ENCODE data around the gene BCS1L.

The BCS1L gene

DNA sequence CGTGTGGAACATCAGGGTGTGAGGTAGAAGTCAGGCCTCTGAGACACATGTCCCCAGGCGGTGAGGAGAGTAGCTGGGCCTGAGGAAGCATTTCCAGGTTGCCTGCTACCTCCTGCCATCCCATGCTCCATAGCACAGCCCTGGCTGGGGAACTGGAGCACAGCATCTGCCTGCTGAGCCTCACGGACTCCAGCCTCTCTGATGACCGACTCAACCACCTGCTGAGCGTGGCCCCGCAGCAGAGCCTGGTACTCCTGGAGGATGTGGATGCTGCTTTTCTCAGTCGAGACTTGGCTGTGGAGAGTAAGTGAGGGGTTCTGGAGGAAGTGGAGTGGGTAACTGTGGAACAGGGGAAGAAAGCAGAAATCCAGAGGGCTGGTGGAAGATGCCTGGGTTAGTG lies 2.9 kb downstream of the BCS1L start:
- DNase-seq (ENCODE audit: low read depth), result no peak

DNA sequence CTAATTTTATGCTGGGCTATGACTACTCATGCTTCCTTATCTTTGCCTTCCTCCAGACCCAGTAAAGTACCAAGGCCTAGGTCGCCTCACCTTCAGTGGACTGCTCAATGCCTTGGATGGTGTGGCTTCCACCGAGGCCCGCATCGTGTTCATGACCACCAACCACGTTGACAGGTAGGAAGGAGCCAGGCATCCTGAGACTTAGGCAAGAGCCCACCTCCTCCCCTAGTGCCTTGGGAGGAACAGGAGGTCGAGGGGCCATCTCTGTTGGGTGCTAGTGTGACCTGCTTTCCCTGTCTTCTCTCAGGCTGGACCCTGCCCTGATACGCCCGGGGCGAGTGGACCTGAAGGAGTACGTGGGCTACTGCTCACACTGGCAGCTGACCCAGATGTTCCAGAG lies 3.3 kb downstream of the BCS1L start:
- no peak for DNase-seq (ENCODE audit: low read depth)

DNA sequence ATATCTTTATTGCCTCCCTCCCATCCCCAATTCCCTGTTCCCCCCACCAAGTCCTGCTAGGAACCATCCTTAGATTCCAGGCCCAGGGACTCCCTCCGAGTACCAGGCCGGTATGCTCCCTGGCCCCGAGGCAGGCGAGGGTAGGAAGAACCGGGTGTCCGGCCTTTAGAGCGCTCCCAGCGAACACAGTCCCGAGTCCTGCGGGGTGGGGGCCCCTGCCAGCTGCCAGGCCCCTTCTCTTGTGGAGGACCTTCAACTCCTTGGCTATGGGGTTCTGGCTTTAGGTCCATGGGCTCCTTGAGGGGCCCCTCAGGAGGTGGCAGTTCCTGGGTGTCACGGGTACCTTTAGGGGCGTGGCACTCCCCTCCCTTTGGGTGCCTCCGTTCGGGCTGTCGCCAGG lies 4.4 kb downstream of the BCS1L start:
- no peak for DNase-seq (ENCODE audit: low read depth)

DNA sequence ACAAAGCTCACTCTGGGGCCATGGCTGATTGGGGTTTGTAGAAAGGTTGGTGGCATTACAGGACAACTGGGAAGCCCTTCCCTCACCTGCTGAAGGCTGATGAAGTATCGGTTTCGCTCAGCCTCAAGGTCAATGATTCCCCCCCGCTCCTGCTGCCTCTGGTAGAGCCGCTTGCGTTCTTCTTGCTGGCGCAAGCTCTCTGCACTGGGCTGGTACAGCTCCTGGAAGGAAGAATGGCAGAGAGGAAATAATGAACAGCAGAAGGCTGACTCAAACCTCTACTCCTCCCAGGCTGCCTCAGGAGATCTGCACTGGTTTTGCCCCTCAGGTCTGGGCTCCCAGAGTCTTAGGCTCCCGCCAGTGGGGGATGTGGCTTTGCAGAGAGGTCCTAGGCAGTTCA lies 5.2 kb downstream of the BCS1L start:
- DNase-seq (ENCODE audit: low read depth), result no peak

DNA sequence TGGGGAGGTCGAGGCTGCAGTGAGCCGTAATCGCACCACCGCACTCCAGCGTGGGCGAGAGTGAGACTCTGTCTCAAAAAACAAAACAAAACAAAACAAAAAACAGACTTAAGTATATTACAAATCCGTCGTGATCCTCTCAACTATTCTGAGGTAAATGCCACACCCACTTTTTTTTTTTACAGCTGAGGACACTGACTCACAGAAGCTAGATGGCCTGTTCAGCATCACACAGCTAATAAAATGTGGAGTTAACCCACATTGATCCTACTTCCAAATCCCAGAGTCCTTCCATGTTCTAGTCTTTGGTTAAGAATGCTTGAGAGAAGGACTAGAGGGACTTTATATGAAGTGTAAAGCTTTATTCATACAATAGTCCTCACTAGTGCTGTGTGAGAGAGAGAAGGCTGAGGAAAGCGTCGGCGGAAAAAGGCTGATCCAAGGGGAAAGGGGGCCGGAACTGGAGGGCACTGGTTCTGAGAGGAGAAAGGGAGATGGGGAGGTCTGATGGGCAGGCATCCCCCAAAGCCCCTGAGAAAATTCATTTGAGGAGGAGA lies 11.7 kb downstream of the BCS1L start:
- peak; percentile 40 for DNase-seq (ENCODE audit: low read depth)

DNA sequence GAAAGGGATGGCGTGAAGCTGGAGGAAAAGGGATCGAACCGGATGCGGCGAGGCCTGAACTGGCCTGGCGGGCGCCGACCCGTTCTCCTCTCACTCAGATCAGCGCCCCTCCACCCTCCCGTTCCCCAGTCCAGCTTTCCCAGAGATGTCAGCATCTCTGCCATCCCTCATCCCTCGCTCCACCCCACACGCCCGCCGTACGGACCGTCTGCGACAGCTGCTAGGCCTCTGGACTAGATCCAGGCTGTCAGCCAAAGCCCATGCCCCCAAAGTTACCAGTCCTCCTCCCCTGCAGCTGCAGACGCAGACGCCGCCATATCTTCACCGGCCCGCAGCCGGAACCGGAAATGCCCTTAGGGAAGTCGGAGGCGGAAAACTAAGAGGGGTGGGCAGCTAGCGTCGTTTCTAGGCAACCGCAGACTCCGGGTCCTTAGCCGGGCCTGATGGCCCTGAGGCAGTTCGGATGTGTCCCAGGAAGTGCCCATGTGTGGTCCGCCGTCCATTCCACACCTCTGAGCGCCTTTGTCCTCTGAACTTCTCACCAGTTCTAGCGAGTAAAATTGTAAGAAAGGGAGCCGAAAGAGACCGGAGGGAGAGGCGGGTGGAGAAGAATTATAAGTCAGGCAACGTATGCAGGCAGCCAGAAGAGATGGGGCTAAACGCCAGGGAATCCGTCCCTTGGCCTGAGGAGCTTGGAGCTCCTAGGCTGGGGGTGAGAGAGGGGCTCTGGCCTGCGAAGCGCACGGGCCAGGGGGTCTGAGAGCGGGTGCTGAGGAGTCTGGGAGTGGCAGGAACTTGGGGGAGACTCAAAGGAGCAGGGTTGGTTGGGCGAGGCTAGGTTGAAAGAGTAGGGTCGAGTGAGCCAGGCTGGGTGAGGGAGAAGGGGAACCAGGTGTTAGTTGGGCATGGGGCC lies 12.4 kb downstream of the BCS1L start, which contains the start of the genes RNF25 and STK36:
Gene RNF25, minus strand, starts transcription at position 349 of the 913 bp plus-strand sequence. Its CDS starts 32 bp downstream, at position 317.
Gene STK36, plus strand, starts transcription at position 433 of the 913 bp plus-strand sequence. CDS start 744 bp downstream, outside the sequence.
- peak; percentile 94 for DNase-seq (ENCODE audit: low read depth)

DNA sequence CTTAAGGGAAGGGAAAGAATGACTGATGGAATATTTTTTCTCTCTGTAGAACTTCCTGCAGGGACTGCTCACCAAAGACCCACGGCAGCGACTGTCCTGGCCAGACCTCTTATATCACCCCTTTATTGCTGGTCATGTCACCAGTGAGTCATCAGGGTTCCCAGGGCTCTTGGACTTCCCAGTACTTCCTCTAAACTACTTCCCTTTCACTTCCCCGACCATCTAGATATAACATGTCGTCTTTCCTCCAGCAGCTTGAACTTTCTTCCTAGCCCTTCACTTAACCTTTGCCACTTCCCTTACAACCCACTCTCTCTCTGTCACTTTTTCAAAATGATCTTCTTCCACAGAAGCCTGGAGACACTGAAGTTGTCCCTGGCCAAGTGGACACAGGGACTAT lies 19.6 kb downstream of the BCS1L start:
- DNase-seq (ENCODE audit: low read depth), result peak; percentile 40

DNA sequence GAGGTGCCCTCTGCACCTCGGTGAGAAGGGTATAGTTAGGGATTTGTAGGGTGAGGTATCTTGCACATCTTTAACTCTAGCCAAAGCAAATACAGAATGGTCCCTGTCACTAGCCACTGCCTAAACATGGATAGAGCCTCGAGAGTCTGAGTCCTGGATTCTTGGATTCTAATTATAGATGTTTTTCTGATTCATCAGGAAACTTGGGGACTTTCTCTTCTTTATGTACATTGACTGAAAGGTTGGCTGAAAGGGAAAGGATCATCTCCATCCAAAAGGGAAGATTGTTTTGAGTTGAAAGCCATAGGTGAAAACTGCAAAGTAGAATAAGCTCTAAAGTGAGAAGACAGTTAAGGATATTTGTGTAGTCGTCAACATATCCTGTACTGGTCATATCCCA lies 20.6 kb downstream of the BCS1L start:
- DNase-seq (ENCODE audit: low read depth), result no peak

DNA sequence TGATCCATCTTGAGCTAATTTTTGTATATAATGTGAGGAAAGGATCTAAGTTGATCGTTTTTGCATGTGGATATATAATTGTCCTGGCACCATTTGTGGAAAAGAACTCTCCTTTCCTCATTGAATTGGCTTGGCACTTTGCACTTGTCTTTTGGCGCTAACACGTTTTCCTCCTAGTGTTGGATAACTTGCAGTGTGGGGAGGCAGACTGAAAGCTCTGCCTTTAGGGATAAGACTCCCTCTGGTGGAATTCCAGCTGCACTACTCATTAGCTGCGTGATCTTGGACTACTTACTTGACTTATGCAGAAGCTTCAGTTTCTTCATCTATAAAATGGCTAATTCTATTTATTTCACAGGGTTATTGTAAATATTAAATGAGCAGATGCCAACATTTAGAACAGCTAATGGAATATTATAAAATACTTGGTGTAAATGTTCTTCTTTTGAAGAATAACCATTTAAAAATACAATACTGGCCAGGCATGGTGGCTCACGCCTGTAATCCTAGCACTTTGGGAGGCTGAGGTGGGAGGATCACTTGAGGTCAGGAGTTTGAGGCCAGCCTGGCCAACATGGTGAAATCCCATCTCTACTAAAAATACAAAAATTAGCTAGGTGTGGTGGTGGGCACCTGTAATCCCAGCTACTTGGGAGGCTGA lies 28.0 kb downstream of the BCS1L start:
- DNase-seq (ENCODE audit: low read depth), result peak; percentile 81

DNA sequence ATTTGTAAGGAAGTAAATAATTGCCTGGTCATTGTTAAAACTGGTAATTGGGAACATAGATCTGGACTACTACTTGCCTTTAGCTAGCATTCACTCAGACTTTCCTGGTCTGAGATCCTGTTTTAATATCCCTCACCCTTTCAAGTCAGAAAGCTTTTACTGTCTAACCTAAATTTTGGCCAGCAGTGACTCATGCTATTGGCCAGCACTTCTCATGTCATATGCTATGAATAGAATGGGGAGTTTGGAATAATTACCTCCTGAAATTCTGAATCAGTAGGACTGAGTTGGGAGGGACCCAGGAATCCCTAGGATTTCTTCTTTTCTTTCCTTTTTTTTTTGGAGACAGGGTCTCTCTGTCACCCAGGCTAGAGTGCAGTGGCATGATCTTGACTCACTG lies 31.8 kb downstream of the BCS1L start:
- peak; percentile 78 for DNase-seq (ENCODE audit: low read depth)

DNA sequence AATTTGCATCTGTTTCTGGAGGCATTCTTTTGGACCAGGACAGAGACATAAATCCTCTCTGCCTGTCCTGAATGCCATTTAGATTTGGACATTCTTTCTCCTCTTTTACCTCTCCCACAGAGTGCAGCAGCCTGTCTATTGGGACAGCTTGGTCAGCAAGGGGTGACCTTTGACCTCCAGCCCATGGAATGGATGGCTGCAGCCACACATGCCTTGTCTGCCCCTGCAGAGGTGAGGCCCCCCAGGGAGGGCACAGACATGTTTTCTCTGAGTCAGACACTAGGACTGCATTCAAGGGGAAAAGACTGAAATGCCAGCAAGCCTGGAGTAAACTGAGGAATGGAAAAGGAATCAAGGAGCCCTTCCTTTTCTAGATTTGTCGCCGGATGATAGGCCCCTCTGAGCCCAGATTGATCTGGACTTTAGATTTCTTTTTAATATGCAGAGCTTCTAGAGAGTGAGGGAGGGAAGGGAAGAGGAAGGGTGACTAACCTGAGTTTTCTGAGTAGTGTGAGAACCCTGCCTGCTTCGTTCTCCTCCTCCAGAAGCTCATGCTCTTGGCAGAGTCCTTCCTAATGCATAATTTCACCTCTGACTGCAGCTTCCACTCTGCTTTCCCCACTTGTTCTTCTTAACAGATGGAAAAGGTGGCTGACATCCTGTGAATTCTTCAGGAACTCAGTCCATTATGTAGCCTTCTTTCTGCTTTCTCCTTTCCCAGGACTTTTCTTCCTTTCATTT lies 35.1 kb downstream of the BCS1L start:
- DNase-seq (ENCODE audit: low read depth), result peak; percentile 51

DNA sequence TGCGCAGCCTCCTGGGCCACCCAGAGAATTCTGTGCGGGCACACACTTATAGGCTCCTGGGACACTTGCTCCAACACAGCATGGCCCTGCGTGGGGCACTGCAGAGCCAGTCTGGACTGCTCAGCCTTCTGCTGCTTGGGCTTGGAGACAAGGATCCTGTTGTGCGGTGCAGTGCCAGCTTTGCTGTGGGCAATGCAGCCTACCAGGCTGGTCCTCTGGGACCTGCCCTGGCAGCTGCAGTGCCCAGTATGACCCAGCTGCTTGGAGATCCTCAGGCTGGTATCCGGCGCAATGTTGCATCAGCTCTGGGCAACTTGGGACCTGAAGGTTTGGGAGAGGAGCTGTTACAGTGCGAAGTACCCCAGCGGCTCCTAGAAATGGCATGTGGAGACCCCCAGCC lies 39.4 kb downstream of the BCS1L start:
- no peak for DNase-seq (ENCODE audit: low read depth)

DNA sequence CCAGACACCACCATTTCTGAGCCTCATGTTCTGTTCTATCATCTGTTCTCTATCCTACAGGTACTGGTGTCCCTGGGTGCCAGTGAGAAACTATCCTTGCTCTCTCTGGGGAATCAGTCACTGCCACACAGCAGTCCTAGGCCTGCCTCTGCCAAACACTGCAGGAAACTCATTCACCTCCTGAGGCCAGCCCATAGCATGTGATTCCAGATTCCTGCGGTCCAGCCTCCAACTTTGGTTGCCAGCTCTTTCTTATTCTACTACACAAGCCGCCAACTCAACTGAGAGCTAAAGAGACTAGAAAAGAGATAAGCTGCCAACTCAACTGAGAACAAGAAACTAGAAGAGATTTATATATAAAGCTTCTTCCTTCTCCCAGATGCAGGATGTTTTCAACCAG lies 42.3 kb downstream of the BCS1L start:
- DNase-seq (ENCODE audit: low read depth), result peak; percentile 23

DNA sequence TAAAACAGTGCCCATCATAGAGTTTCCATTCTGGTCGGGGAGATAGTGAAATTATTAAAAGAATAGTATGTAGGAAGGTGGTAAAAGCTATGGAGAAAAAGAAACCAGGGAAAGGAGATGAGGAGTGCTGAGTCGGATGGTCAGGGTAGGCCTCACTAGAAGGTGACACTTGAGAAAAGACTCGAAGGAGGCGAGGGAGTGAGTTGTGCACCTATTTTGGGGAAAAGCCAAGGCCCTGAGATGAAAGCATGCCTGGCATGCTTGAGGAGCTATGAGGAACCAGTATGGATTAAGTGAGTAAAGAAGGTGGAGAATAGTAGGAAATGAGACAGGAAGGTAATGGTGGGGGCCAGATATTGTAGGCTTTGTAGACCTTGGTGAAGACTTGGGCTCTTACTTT lies 43.9 kb downstream of the BCS1L start:
- DNase-seq (ENCODE audit: low read depth), result no peak

DNA sequence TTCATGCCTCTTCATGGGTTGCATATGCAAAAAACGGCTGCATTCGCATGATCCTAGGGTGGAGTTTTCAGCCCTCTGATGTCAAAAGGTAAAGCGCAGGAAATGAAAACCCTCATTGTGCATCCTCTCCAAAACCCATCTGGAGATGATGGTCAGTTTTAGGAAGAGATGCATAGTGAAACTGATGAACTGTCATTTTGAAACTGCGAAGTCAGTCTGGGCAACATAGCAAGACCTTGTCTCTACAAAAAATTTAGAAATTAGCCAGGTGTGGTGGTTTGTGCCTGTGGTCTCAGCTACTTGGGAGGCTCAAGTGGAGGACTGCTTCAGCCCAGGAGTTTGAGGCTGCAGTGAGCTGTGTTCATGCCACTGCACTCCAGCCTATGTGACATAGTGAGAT lies 48.6 kb downstream of the BCS1L start:
- DNase-seq (ENCODE audit: low read depth), result no peak

DNA sequence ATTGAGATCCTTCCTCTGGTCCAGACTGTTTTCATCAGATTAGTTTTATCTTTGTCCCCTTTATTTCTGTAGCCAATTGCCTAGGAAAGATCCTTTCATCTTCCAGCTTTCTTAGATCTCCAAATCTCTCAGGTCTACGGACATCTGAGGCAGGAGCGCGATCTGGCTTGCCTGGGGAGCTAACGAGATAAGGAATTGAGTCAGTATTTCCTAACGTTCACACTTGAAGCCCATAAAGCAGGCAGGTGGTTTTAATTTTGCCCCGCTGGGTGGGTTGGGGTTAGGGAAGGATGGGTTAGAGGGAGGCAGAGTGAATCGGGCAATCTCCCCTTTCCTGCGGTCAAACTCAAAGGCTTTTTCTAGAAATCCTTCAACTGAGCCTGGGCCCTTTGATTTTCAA lies 50.4 kb downstream of the BCS1L start:
- DNase-seq (ENCODE audit: low read depth), result no peak

DNA sequence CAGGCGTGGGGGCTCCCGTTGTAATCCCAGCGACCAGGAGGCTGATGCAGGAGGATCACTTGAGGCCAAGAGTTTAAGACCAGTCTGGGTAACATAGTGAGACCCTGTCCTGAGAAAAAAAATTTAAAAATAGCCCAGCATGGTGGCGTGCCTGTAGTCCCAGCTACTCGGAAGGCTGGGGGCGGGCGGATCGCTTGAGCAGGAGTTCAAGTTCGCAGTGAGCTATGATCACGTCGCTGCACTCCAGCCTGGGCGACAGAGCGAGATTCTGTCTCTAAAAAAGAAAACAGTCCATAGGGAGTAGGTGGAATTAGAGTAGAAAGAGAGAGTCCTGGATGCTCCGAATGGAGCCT lies 50.8 kb downstream of the BCS1L start:
- no peak for DNase-seq (ENCODE audit: low read depth)

DNA sequence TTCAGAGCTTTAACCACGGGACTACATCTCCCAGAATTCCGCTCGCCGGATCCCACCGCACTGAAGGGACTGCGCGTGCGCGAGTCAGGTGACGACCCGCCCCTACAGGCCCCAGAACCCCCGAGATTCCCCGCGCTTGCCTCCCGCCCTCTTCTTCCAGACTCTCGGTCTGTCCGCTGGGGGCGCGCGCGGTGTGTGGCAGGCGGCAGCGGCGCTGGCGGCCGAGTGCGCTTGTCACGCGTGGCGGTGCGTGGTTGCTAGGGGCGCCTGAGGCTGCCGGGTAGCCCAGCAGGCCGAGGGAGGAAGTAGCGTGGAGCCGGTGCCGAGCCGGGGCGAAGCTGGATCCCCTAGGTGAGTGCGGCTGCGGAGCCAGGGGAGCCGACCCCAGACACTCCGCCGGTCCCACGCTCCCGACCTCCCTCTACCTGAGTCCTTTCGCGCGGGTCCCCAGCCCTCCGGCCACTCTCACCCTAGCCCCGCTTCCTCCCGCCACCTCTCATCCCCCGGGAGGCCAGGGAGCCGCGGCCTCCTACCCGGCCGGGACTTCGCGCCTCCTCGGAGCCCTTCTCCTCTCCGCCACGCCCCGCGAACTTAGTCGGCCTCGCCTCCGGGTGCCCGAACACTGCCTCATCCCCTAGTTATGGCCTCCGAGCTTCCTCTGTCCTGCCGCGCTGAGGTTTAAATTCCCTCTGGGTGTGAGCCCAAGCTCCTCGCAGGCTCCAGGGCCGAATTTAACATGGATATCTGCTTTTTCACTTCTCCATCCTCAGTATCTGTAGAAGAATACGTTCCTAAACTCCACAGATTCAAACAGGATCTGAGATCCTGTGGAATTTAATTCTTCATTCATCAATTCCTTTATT lies 51.4 kb downstream of the BCS1L start, which contains the start of gene TTLL4:
Gene TTLL4, plus strand, starts transcription at position 149 of the 863 bp plus-strand sequence. CDS start 26,842 bp downstream, outside the sequence.
- peak; percentile 97 for DNase-seq (ENCODE audit: low read depth)

DNA sequence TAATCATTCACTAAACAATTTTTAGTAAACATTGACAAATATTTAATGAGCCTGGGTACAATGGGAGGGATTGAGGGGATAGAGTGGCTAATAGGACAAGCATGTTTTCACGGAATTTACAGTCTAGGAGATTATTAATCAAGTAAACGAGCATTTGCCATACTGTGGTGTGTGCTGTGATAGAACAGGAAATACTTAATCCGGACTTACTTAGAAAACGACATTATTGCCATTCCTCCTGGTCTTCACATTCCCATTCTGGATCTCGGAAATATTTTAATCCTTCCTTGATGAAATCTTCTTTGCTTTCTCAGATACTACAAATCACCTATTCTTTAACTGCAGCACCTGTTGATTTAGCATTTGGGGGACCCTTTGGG lies 52.1 kb downstream of the BCS1L start:
- DNase-seq (ENCODE audit: low read depth), result peak; percentile 61
